ENCODE measurements around the gene UBAP2L.
"Not testable (repeated sequence)": the region's sequence is repeated elsewhere in the genome, so short reads cannot be mapped to it uniquely, and the experiment has no call there.

The UBAP2L gene

GRCh38 chr1:154199563-154199879, 21.2 kb upstream of the UBAP2L start:
- DNase-seq (ENCODE audit: low read depth in 3 of 3, low spot score in 1 of 3): no peak

- not testable (repeated sequence) for DNase-seq (ENCODE audit: low read depth in 3 of 3, low spot score in 1 of 3)
These were observed 15.0 kb upstream of the UBAP2L start for GRCh38 chr1:154205778-154206177.

- no peak for DNase-seq (ENCODE audit: low read depth in 3 of 3, low spot score in 1 of 3)
These were observed 14.6 kb upstream of the UBAP2L start, which contains the start of gene CFAP141 for GRCh38 chr1:154206196-154206595. CFAP141 (minus strand) TSS chr1:154206333; CDS start chr1:154206307, 26 bp downstream.

GRCh38 chr1:154207262-154207661, 13.5 kb upstream of the UBAP2L start:
- DNase-seq (ENCODE audit: low read depth in 3 of 3, low spot score in 1 of 3): no peak

- no peak for DNase-seq (ENCODE audit: low read depth in 3 of 3, low spot score in 1 of 3)
These were observed 11.9 kb upstream of the UBAP2L start for GRCh38 chr1:154208677-154209388.

GRCh38 chr1:154212083-154212482, 8.7 kb upstream of the UBAP2L start:
- DNase-seq (ENCODE audit: low read depth in 3 of 3, low spot score in 1 of 3): no peak

- no peak for DNase-seq (ENCODE audit: low read depth in 3 of 3, low spot score in 1 of 3)
These were observed 7.5 kb upstream of the UBAP2L start for GRCh38 chr1:154213274-154213673.

GRCh38 chr1:154218545-154218944, 2.2 kb upstream of the UBAP2L start:
- DNase-seq (ENCODE audit: low read depth in 3 of 3, low spot score in 1 of 3): no peak

GRCh38 chr1:154219541-154219940, 1.2 kb upstream of the UBAP2L start:
- no peak for DNase-seq (ENCODE audit: low read depth in 3 of 3, low spot score in 1 of 3)

- DNase-seq (ENCODE audit: low read depth in 3 of 3, low spot score in 1 of 3): no peak
These were observed 169 bp downstream of the UBAP2L start for GRCh38 chr1:154220970-154221277.

- DNase-seq (ENCODE audit: low read depth in 3 of 3, low spot score in 1 of 3): peak; percentile 28 to 51 (median 48)
These were observed 685 bp downstream of the UBAP2L start for GRCh38 chr1:154221278-154222001.

GRCh38 chr1:154222518-154222917, 1.8 kb downstream of the UBAP2L start:
- no peak for DNase-seq (ENCODE audit: low read depth in 3 of 3, low spot score in 1 of 3)

- no peak for DNase-seq (ENCODE audit: low read depth in 3 of 3, low spot score in 1 of 3)
These were observed 2.2 kb downstream of the UBAP2L start for GRCh38 chr1:154222918-154223317.

GRCh38 chr1:154223621-154224020, 2.9 kb downstream of the UBAP2L start:
- no peak for DNase-seq (ENCODE audit: low read depth in 3 of 3, low spot score in 1 of 3)

- no peak for DNase-seq (ENCODE audit: low read depth in 3 of 3, low spot score in 1 of 3)
These were observed 4.6 kb downstream of the UBAP2L start for GRCh38 chr1:154225370-154225769.

- DNase-seq (ENCODE audit: low read depth in 3 of 3, low spot score in 1 of 3): not testable (repeated sequence)
These were observed 10.4 kb downstream of the UBAP2L start for GRCh38 chr1:154231112-154231511.

- not testable (repeated sequence) for DNase-seq (ENCODE audit: low read depth in 3 of 3, low spot score in 1 of 3)
These were observed 12.4 kb downstream of the UBAP2L start for GRCh38 chr1:154233127-154233526.

- no peak for DNase-seq (ENCODE audit: low read depth in 3 of 3, low spot score in 1 of 3)
These were observed 16.1 kb downstream of the UBAP2L start for GRCh38 chr1:154236855-154237254.

- no peak for DNase-seq (ENCODE audit: low read depth in 3 of 3, low spot score in 1 of 3)
These were observed 16.7 kb downstream of the UBAP2L start for GRCh38 chr1:154237435-154237834.

GRCh38 chr1:154237880-154238506, 17.2 kb downstream of the UBAP2L start:
- no peak for DNase-seq (ENCODE audit: low read depth in 3 of 3, low spot score in 1 of 3)

- DNase-seq (ENCODE audit: low read depth in 3 of 3, low spot score in 1 of 3): no peak
These were observed 18.7 kb downstream of the UBAP2L start for GRCh38 chr1:154239491-154239890.

- DNase-seq (ENCODE audit: low read depth in 3 of 3, low spot score in 1 of 3): no peak
These were observed 19.6 kb downstream of the UBAP2L start for GRCh38 chr1:154240294-154240833.

Measured in stimulated activated CD4-positive, alpha-beta T cell treated with anti-CD3 and anti-CD28 coated beads, TNF-alpha, amount 100 ng/mL, for 1 hour (primary cell).